IMR-90 (cell line): ENCODE data around the gene WDFY1. TPM values are rescaled to one million over a fixed set of nuclear protein-coding genes. Genes with fewer than 3 reads are reported as not detected.

Experiments used
- ATAC-seq: fragments of 200-7000 bp; cut with Tn5 transposase; 2 replicates; pipeline ENCODE4 v1.9.1; 2020; ENCODE audit warnings: low read depth, mild to moderate bottlenecking, moderate library complexity
- BruUV-seq: library from RNA; stranded (reverse); fragments of 400-500 nt; replicated peaks from 2 replicates; lab custom pipeline; 2021; lab: Mats Ljungman, UMichigan
- CTCF ChIA-PET: fragments of 300-600 bp; formaldehyde crosslinking; extraction: SDS; loops from one replicate; lab custom pipeline; 2021; ENCODE audit warnings: antibody characterized with exemption; lab: Yijun Ruan, JAX
- POLR2A ChIA-PET: fragments of 300-600 bp; sonication (Branson Sonifier 250); formaldehyde crosslinking; loops from one replicate; lab custom pipeline; 2022; ENCODE audit warnings: antibody characterized with exemption; ENCODE audit not compliant: unreplicated experiment; lab: Charles Lee
- DNase-seq: peaks from one replicate; pipeline ENCODE4 v3.0.0; 2013
- H2AFZ ChIP-seq: replicated peaks from 2 replicates; pipeline ENCODE3; 2013; ENCODE audit warnings: low read length, mild to moderate bottlenecking; ENCODE audit not compliant: poor library complexity
- H2AK5ac ChIP-seq: 2 replicates; pipeline ENCODE4 v1.6.1; 2013; ENCODE audit warnings: low read depth, low read length, inconsistent platforms
- H2AK9ac ChIP-seq: replicated peaks from 2 replicates; pipeline ENCODE3; 2013; ENCODE audit warnings: mild to moderate bottlenecking, low read depth, low read length, moderate library complexity; ENCODE audit not compliant: poor library complexity
- H2BK120ac ChIP-seq: 2 replicates; pipeline ENCODE4 v1.6.1; 2013; ENCODE audit warnings: low read depth, low read length, inconsistent platforms
- H2BK15ac ChIP-seq: 3 replicates; pipeline ENCODE4 v1.6.1; 2013; ENCODE audit warnings: low read depth, low read length, inconsistent platforms
- H2BK20ac ChIP-seq: 2 replicates; pipeline ENCODE4 v1.6.1; 2013; ENCODE audit warnings: low read depth, mild to moderate bottlenecking, inconsistent platforms, low read length, moderate library complexity
- H2BK5ac ChIP-seq: 2 replicates; pipeline ENCODE4 v1.6.1; 2013; ENCODE audit warnings: mild to moderate bottlenecking, low read depth, low read length, inconsistent platforms; ENCODE audit not compliant: poor library complexity, severe bottlenecking
- H3K14ac ChIP-seq: replicated peaks from 2 replicates; pipeline ENCODE4 v1.6.1; 2013; ENCODE audit warnings: low read depth, low read length, inconsistent platforms
- H3K18ac ChIP-seq: 2 replicates; pipeline ENCODE4 v1.6.1; 2013; ENCODE audit warnings: low read depth, low read length, control low read depth
- H3K23ac ChIP-seq: 2 replicates; pipeline ENCODE4 v1.6.1; 2013; ENCODE audit warnings: low read depth, low read length, inconsistent platforms
- H3K27ac ChIP-seq: 2 replicates; pipeline ENCODE4 v1.5.1; 2013; ENCODE audit warnings: mild to moderate bottlenecking, control low read depth, low read length; ENCODE audit not compliant: insufficient read depth
- H3K27me3 ChIP-seq: 2 replicates; pipeline ENCODE4 v1.6.1; 2013; ENCODE audit warnings: low read length; ENCODE audit not compliant: control insufficient read depth, insufficient read depth
- H3K36me3 ChIP-seq: 2 replicates; pipeline ENCODE4 v1.6.1; 2013; ENCODE audit warnings: low read length, mixed read lengths; ENCODE audit not compliant: control insufficient read depth, insufficient read depth
- H3K4ac ChIP-seq: 2 replicates; pipeline ENCODE4 v1.6.1; 2013; ENCODE audit warnings: low read depth, low read length, inconsistent platforms
- H3K4me1 ChIP-seq: 2 replicates; pipeline ENCODE4 v1.6.1; 2013; ENCODE audit warnings: low read length, mixed read lengths; ENCODE audit not compliant: control insufficient read depth, insufficient read depth
- H3K4me2 ChIP-seq: 2 replicates; pipeline ENCODE4 v1.6.1; 2013; ENCODE audit warnings: low read depth, mild to moderate bottlenecking, control low read depth, low read length, moderate library complexity
- H3K4me3 ChIP-seq: 2 replicates; pipeline ENCODE4 v1.5.1; 2013; ENCODE audit warnings: low read depth, mild to moderate bottlenecking, control low read depth, low read length, moderate library complexity; ENCODE audit not compliant: insufficient read depth
- H3K56ac ChIP-seq: 2 replicates; pipeline ENCODE4 v1.6.1; 2013; ENCODE audit warnings: low read length, inconsistent platforms; ENCODE audit not compliant: insufficient read depth; ENCODE audit errors: extremely low read depth
- H3K79me1 ChIP-seq, 2 experiments: 2 replicates each; pipeline ENCODE4 v1.6.1; 2013; ENCODE audit warnings: low read length in 2 of 2, inconsistent platforms in 1 of 2, low read depth in 1 of 2
- H3K9ac ChIP-seq: 2 replicates; pipeline ENCODE4 v1.6.1; 2013; ENCODE audit warnings: low read depth, low read length, control low read depth
- H3K9me1 ChIP-seq: 2 replicates; pipeline ENCODE4 v1.6.1; 2013; ENCODE audit warnings: low read length, inconsistent platforms; ENCODE audit not compliant: insufficient read depth
- H3K9me3 ChIP-seq: 2 replicates; pipeline ENCODE4 v1.6.1; 2013; ENCODE audit warnings: low read length; ENCODE audit not compliant: control insufficient read depth, insufficient read depth
- H4K20me1 ChIP-seq: 2 replicates; pipeline ENCODE4 v1.6.1; 2013; ENCODE audit warnings: low read length, inconsistent platforms; ENCODE audit not compliant: insufficient read depth
- H4K5ac ChIP-seq: 2 replicates; pipeline ENCODE4 v1.6.1; 2013; ENCODE audit warnings: mild to moderate bottlenecking, low read depth, low read length, control low read depth
- H4K8ac ChIP-seq, 2 experiments: 2 replicates each; pipeline ENCODE4 v1.6.1; 2013; ENCODE audit warnings: low read depth in 2 of 2, low read length in 2 of 2, control low read depth in 1 of 2, inconsistent platforms in 1 of 2
- H4K91ac ChIP-seq: 2 replicates; pipeline ENCODE4 v1.6.1; 2013; ENCODE audit warnings: low read depth, low read length, inconsistent platforms; ENCODE audit not compliant: insufficient read depth
- BHLHE40 ChIP-seq: fragments of 150-350 bp; IDR thresholded peaks from 2 replicates; pipeline ENCODE4 v1.6.1; 2016; ENCODE audit warnings: mild to moderate bottlenecking, low read depth, low read length
- CEBPB ChIP-seq: IDR thresholded peaks from 2 replicates; pipeline ENCODE4 v1.6.1; 2012; ENCODE audit warnings: low read depth, low read length, improper control_type of control experiment
- CHD1 ChIP-seq: IDR thresholded peaks from 2 replicates; pipeline ENCODE4 v1.6.1; 2012; ENCODE audit warnings: low read depth, low read length, improper control_type of control experiment
- CTCF ChIP-seq: conservative IDR thresholded peaks from 2 replicates; pipeline ENCODE4 v1.5.1; 2012; ENCODE audit warnings: mild to moderate bottlenecking, low read depth, low read length, improper control_type of control experiment
- MAZ ChIP-seq: IDR thresholded peaks from 2 replicates; pipeline ENCODE4 v1.6.1; 2012; ENCODE audit warnings: low read depth, mild to moderate bottlenecking, low read length, improper control_type of control experiment, moderate library complexity, borderline replicate concordance
- MXI1 ChIP-seq: IDR thresholded peaks from 2 replicates; pipeline ENCODE4 v1.6.1; 2012; ENCODE audit warnings: low read depth, mild to moderate bottlenecking, low read length, moderate library complexity, borderline replicate concordance
- POLR2A ChIP-seq: IDR thresholded peaks from 2 replicates; pipeline ENCODE4 v1.6.1; 2012; ENCODE audit warnings: mild to moderate bottlenecking, low read depth, low read length
- RFX5 ChIP-seq: IDR thresholded peaks from 2 replicates; pipeline ENCODE4 v1.8.0; 2012; ENCODE audit warnings: low read depth, mild to moderate bottlenecking, low read length, moderate library complexity
- SMC3 ChIP-seq: fragments of 150-350 bp; IDR thresholded peaks from 2 replicates; pipeline ENCODE4 v1.6.1; 2016; ENCODE audit warnings: low read depth, mild to moderate bottlenecking, antibody characterized with exemption, low read length, moderate library complexity
- USF2 ChIP-seq: fragments of 150-350 bp; IDR thresholded peaks from 2 replicates; pipeline ENCODE4 v1.6.1; 2017; ENCODE audit warnings: mild to moderate bottlenecking, antibody characterized with exemption, low read length, low read depth
- dilution Hi-C: fragments of 300-500 bp; cut with HindIII; formaldehyde crosslinking; loops from one replicate; pipeline ENCODE4 v1.14.3; 2018; ENCODE audit warnings: low sequenced_read_pairs; ENCODE audit not compliant: unreplicated experiment
- in situ Hi-C: fragments of 300-500 bp; cut with MboI; formaldehyde crosslinking; loops from 3 replicates; pipeline ENCODE4 v1.14.3; 2019; ENCODE audit warnings: low sequenced_read_pairs, inconsistent platforms, mixed read lengths
- intact Hi-C: fragments of 100-400 bp; cut with micrococcal nuclease; formaldehyde crosslinking; loops from 2 replicates; pipeline ENCODE4 v1.10.0; 2022
- polyA plus RNA-seq, 3 experiments: library from polyadenylated mRNA; depleted of rRNA; stranded (reverse); fragments of >200 nt; gene quantifications; 2 replicates each; pipeline ENCODE4 v1.2.3, GENCODE V29; 2012; ENCODE audit warnings: low replicate concordance in 1 of 3
- total RNA-seq: library from RNA; depleted of rRNA; stranded (reverse); fragments of >200 nt; gene quantifications from 2 replicates; pipeline ENCODE4 v1.2.3, GENCODE V29; 2012

The WDFY1 gene
- total and polyA plus RNA-seq, 2 of the 4 experiments (the other 2 are of a cell fraction) = 35.6 to 93.6 TPM

GRCh38 chr2:223935459-223936125, 9.5 kb downstream of the WDFY1 start:
- H3K9me3 ChIP-seq = no peaks in the 10 kb centered on the region
- TF ChIP-seq RFX5 (no peak), CEBPB (no peak), MAZ (no peak), MXI1 (no peak), CTCF (no peak), BHLHE40 (no peak), POLR2A (no peak), CHD1 (no peak), USF2 (no peak), SMC3 (no peak)
- H2BK5ac ChIP-seq = no peak overlapping the region
- H4K5ac ChIP-seq = no peak overlapping the region
- ATAC-seq (no peak), DNase-seq (no peak)
- no peak overlapping the region for H3K27ac ChIP-seq
- intact Hi-C loops (no loop called here), dilution Hi-C loops (no loop called here), in situ Hi-C loops (no loop called here)
- H3K4me2 ChIP-seq = no peak overlapping the region
- H3K79me1 ChIP-seq = peaks cover 38 to 78% of the 10 kb centered on the region in 2 experiments
- H3K36me3 ChIP-seq = no peaks in the 10 kb centered on the region
- no peak overlapping the region for H2BK20ac ChIP-seq
- H3K4me3 ChIP-seq = no peak overlapping the region
- ChIA-PET CTCF (no interaction called here), POLR2A (no interaction called here)
- no peak overlapping the region for H4K8ac ChIP-seq
- no peaks in the 10 kb centered on the region for H3K27me3 ChIP-seq
- H2BK120ac ChIP-seq = no peak overlapping the region
- peaks cover 17% of the 10 kb centered on the region for H3K4me1 ChIP-seq
- no TSS peak for BruUV-seq
- H4K91ac ChIP-seq = no peak overlapping the region
- no peak overlapping the region for H3K56ac ChIP-seq
- no peak overlapping the region for H3K9ac ChIP-seq
- peak overlapping the region; percentile 49 for H3K4ac ChIP-seq
- H3K23ac ChIP-seq = peak overlapping the region; percentile 22; the same call in 1 of the 2 replicates
- no peak overlapping the region for H3K18ac ChIP-seq
- H2AFZ ChIP-seq = no peak overlapping the region
- 0 out of 3 replicates have a peak overlapping the region, but pooled peaks have one; percentile 93 for H2BK15ac ChIP-seq
- peaks cover 32% of the 10 kb centered on the region for H4K20me1 ChIP-seq
- peaks cover 9% of the 10 kb centered on the region for H3K9me1 ChIP-seq
- H2AK5ac ChIP-seq = peak overlapping the region; percentile 84
- H3K14ac ChIP-seq = peak overlapping the region; percentile 50; the same call in 1 of the 2 replicates
- H2AK9ac ChIP-seq = no peak overlapping the region
